ENCODE results near the gene VWF.

Gene VWF

GRCh38 chr12:6039894-6040601 is 84.4 kb downstream of the VWF start:
- peak in 1 of 3 donors; percentile 23 for DNase-seq
- no peaks in the 10 kb centered on the region for H3K9me3 ChIP-seq (ENCODE audit: control insufficient read depth, low read length)
- no peak overlapping the region for H3K4me3 ChIP-seq (ENCODE audit: insufficient read depth, low read depth, low read length, poor library complexity, severe bottlenecking)
- H3K4me1 ChIP-seq (ENCODE audit: control insufficient read depth, insufficient read depth, low read length, poor library complexity, severe bottlenecking) = no peaks in the 10 kb centered on the region
- peaks cover 4% of the 10 kb centered on the region for H3K27me3 ChIP-seq (replicated peaks; ENCODE audit: control insufficient read depth, insufficient read depth, low read length, poor library complexity, severe bottlenecking)
- H3K27ac ChIP-seq (ENCODE audit: insufficient read depth, low read length, poor library complexity, severe bottlenecking) = no peak overlapping the region
- no peaks in the 10 kb centered on the region for H3K36me3 ChIP-seq (ENCODE audit: control insufficient read depth, insufficient read depth, low read length)

DNA sequence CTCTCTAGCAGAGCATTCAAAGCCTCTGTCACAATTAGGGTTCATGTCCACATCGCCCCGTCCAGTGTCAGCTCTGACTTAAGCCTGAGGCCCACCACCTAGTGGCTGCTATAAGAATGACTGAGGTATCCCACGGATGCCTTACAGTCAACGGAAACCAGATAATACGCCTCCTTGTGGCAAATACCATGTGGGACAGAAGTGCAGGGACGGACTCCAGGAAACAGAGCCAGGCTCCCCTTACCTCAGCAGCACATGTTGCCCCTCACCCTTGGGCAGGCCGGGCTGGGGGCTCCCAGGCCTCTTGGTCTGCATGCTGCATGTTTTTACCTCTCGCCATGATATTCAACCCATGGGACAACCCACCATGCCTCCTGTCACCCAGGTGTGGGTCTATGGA is 86.3 kb downstream of the VWF start:
- no peak overlapping the region for H3K27ac ChIP-seq (ENCODE audit: insufficient read depth, low read length, poor library complexity, severe bottlenecking)
- H3K9me3 ChIP-seq (ENCODE audit: control insufficient read depth, low read length) = no peaks in the 10 kb centered on the region
- no peaks in the 10 kb centered on the region for H3K36me3 ChIP-seq (ENCODE audit: control insufficient read depth, insufficient read depth, low read length)
- no peaks in the 10 kb centered on the region for H3K27me3 ChIP-seq (replicated peaks; ENCODE audit: control insufficient read depth, insufficient read depth, low read length, poor library complexity, severe bottlenecking)
- no peak for DNase-seq
- no peaks in the 10 kb centered on the region for H3K4me1 ChIP-seq (ENCODE audit: control insufficient read depth, insufficient read depth, low read length, poor library complexity, severe bottlenecking)
- H3K4me3 ChIP-seq (ENCODE audit: insufficient read depth, low read depth, low read length, poor library complexity, severe bottlenecking) = no peak overlapping the region

DNA sequence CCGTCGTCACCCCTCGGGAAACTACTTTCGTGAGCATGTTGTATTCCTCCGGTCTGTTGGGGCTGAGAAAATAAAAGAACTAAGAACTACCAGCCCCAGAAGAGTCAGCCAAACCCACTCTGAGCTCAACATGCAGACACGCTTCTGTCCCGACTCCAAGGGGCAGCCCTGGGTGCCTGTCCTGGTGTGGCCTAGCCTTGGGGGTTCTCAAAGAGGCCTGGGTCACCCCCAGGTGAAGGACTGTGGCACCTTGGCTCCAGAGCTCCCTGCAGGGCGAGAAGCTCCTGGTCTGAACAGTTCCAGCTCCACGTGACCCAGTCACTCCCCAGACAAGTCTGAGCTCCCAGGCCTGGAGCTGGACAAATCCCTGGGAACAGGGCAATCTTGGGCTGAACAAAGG is 87.0 kb downstream of the VWF start:
- DNase-seq = no peak
- H3K27me3 ChIP-seq (replicated peaks; ENCODE audit: control insufficient read depth, insufficient read depth, low read length, poor library complexity, severe bottlenecking) = no peaks in the 10 kb centered on the region
- H3K27ac ChIP-seq (ENCODE audit: insufficient read depth, low read length, poor library complexity, severe bottlenecking) = no peak overlapping the region
- H3K4me3 ChIP-seq (ENCODE audit: insufficient read depth, low read depth, low read length, poor library complexity, severe bottlenecking) = no peak overlapping the region
- H3K9me3 ChIP-seq (ENCODE audit: control insufficient read depth, low read length) = no peaks in the 10 kb centered on the region
- no peaks in the 10 kb centered on the region for H3K36me3 ChIP-seq (ENCODE audit: control insufficient read depth, insufficient read depth, low read length)
- H3K4me1 ChIP-seq (ENCODE audit: control insufficient read depth, insufficient read depth, low read length, poor library complexity, severe bottlenecking) = no peaks in the 10 kb centered on the region

GRCh38 chr12:6036509-6036908 is 88.0 kb downstream of the VWF start:
- Histone ChIP-seq H3K36me3 (ENCODE audit: control insufficient read depth, insufficient read depth, low read length) (no peaks in the 10 kb centered on the region), H3K27ac (ENCODE audit: insufficient read depth, low read length, poor library complexity, severe bottlenecking) (no peak overlapping the region), H3K27me3 (replicated peaks; ENCODE audit: control insufficient read depth, insufficient read depth, low read length, poor library complexity, severe bottlenecking) (no peaks in the 10 kb centered on the region), H3K9me3 (ENCODE audit: control insufficient read depth, low read length) (no peaks in the 10 kb centered on the region), H3K4me1 (ENCODE audit: control insufficient read depth, insufficient read depth, low read length, poor library complexity, severe bottlenecking) (no peaks in the 10 kb centered on the region), H3K4me3 (ENCODE audit: insufficient read depth, low read depth, low read length, poor library complexity, severe bottlenecking) (no peak overlapping the region)
- DNase-seq = no peak

- Histone ChIP-seq H3K4me3 (ENCODE audit: insufficient read depth, low read depth, low read length, poor library complexity, severe bottlenecking) (no peak overlapping the region), H3K4me1 (ENCODE audit: control insufficient read depth, insufficient read depth, low read length, poor library complexity, severe bottlenecking) (no peaks in the 10 kb centered on the region), H3K9me3 (ENCODE audit: control insufficient read depth, low read length) (no peaks in the 10 kb centered on the region), H3K27me3 (replicated peaks; ENCODE audit: control insufficient read depth, insufficient read depth, low read length, poor library complexity, severe bottlenecking) (no peaks in the 10 kb centered on the region), H3K36me3 (ENCODE audit: control insufficient read depth, insufficient read depth, low read length) (no peaks in the 10 kb centered on the region), H3K27ac (ENCODE audit: insufficient read depth, low read length, poor library complexity, severe bottlenecking) (no peak overlapping the region)
- DNase-seq = no peak
These were observed 89.9 kb downstream of the VWF start for GRCh38 chr12:6034596-6034995.

- Histone ChIP-seq H3K9me3 (ENCODE audit: control insufficient read depth, low read length) (no peaks in the 10 kb centered on the region), H3K27ac (ENCODE audit: insufficient read depth, low read length, poor library complexity, severe bottlenecking) (no peak overlapping the region), H3K27me3 (replicated peaks; ENCODE audit: control insufficient read depth, insufficient read depth, low read length, poor library complexity, severe bottlenecking) (no peaks in the 10 kb centered on the region), H3K4me1 (ENCODE audit: control insufficient read depth, insufficient read depth, low read length, poor library complexity, severe bottlenecking) (no peaks in the 10 kb centered on the region), H3K36me3 (ENCODE audit: control insufficient read depth, insufficient read depth, low read length) (no peaks in the 10 kb centered on the region), H3K4me3 (ENCODE audit: insufficient read depth, low read depth, low read length, poor library complexity, severe bottlenecking) (no peak overlapping the region)
- DNase-seq = no peak
These were observed 90.9 kb downstream of the VWF start for GRCh38 chr12:6033546-6033945.

- no peak overlapping the region for H3K4me3 ChIP-seq (ENCODE audit: insufficient read depth, low read depth, low read length, poor library complexity, severe bottlenecking)
- DNase-seq = no peak
- no peaks in the 10 kb centered on the region for H3K4me1 ChIP-seq (ENCODE audit: control insufficient read depth, insufficient read depth, low read length, poor library complexity, severe bottlenecking)
- H3K9me3 ChIP-seq (ENCODE audit: control insufficient read depth, low read length) = no peaks in the 10 kb centered on the region
- no peaks in the 10 kb centered on the region for H3K36me3 ChIP-seq (ENCODE audit: control insufficient read depth, insufficient read depth, low read length)
- H3K27ac ChIP-seq (ENCODE audit: insufficient read depth, low read length, poor library complexity, severe bottlenecking) = no peak overlapping the region
- H3K27me3 ChIP-seq (replicated peaks; ENCODE audit: control insufficient read depth, insufficient read depth, low read length, poor library complexity, severe bottlenecking) = no peaks in the 10 kb centered on the region
These were observed 91.7 kb downstream of the VWF start for GRCh38 chr12:6032726-6033125.

DNA sequence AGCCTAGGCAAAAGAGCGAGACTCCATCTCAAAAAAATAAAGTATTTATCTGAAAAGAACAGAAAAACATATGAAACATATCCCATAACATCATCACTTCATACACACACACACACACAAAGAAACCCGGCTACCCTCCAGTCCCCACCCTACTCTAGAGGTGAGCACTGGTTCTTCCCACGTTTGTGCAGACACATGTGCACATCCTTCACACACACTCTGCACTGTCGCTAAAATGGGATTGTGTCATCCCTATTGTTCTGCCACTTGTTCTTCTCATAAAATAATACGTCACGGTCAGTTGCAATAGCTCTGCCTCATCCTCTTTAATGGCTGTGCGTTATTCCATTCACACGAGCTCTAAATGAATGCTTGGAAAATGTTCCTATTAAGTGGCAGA is 93.5 kb downstream of the VWF start:
- Histone ChIP-seq H3K4me3 (ENCODE audit: insufficient read depth, low read depth, low read length, poor library complexity, severe bottlenecking) (no peak overlapping the region), H3K27ac (ENCODE audit: insufficient read depth, low read length, poor library complexity, severe bottlenecking) (no peak overlapping the region), H3K36me3 (ENCODE audit: control insufficient read depth, insufficient read depth, low read length) (no peaks in the 10 kb centered on the region), H3K27me3 (replicated peaks; ENCODE audit: control insufficient read depth, insufficient read depth, low read length, poor library complexity, severe bottlenecking) (no peaks in the 10 kb centered on the region), H3K4me1 (ENCODE audit: control insufficient read depth, insufficient read depth, low read length, poor library complexity, severe bottlenecking) (no peaks in the 10 kb centered on the region), H3K9me3 (ENCODE audit: control insufficient read depth, low read length) (no peaks in the 10 kb centered on the region)
- no peak for DNase-seq

GRCh38 chr12:6030081-6030480 is 94.4 kb downstream of the VWF start:
- Histone ChIP-seq H3K4me3 (ENCODE audit: insufficient read depth, low read depth, low read length, poor library complexity, severe bottlenecking) (no peak overlapping the region), H3K4me1 (ENCODE audit: control insufficient read depth, insufficient read depth, low read length, poor library complexity, severe bottlenecking) (no peaks in the 10 kb centered on the region), H3K9me3 (ENCODE audit: control insufficient read depth, low read length) (no peaks in the 10 kb centered on the region), H3K27me3 (replicated peaks; ENCODE audit: control insufficient read depth, insufficient read depth, low read length, poor library complexity, severe bottlenecking) (no peaks in the 10 kb centered on the region), H3K36me3 (ENCODE audit: control insufficient read depth, insufficient read depth, low read length) (no peaks in the 10 kb centered on the region), H3K27ac (ENCODE audit: insufficient read depth, low read length, poor library complexity, severe bottlenecking) (no peak overlapping the region)
- no peak for DNase-seq

- Histone ChIP-seq H3K36me3 (ENCODE audit: control insufficient read depth, insufficient read depth, low read length) (no peaks in the 10 kb centered on the region), H3K9me3 (ENCODE audit: control insufficient read depth, low read length) (no peaks in the 10 kb centered on the region), H3K4me1 (ENCODE audit: control insufficient read depth, insufficient read depth, low read length, poor library complexity, severe bottlenecking) (no peaks in the 10 kb centered on the region), H3K4me3 (ENCODE audit: insufficient read depth, low read depth, low read length, poor library complexity, severe bottlenecking) (no peak overlapping the region), H3K27me3 (replicated peaks; ENCODE audit: control insufficient read depth, insufficient read depth, low read length, poor library complexity, severe bottlenecking) (no peaks in the 10 kb centered on the region), H3K27ac (ENCODE audit: insufficient read depth, low read length, poor library complexity, severe bottlenecking) (no peak overlapping the region)
- DNase-seq = no peak
These were observed 95.1 kb downstream of the VWF start for GRCh38 chr12:6029401-6029800.
